B cell (primary cell): Measurements from ENCODE around the gene LRRN4. TPM values are rescaled to one million over a fixed set of nuclear protein-coding genes. Genes with fewer than 3 reads are reported as not detected.

ENCODE experiments used
- ATAC-seq: fragments of 200-7000 bp; cut with Tn5 transposase; one replicate; pipeline ENCODE4 v1.10.0; 2021; ENCODE audit warnings: low read depth, mild to moderate bottlenecking, moderate number of reproducible peaks, moderate library complexity
- CTCF ChIA-PET: fragments of 350-600 bp; sonication (Branson Sonifier 250); formaldehyde crosslinking; loops from one replicate; lab custom pipeline; 2021; ENCODE audit warnings: antibody characterized with exemption, inconsistent platforms; lab: Charles Lee
- POLR2A ChIA-PET: fragments of 350-600 bp; sonication (Branson Sonifier 250); formaldehyde crosslinking; loops from one replicate; lab custom pipeline; 2021; ENCODE audit warnings: antibody characterized with exemption; lab: Charles Lee
- DNase-seq: peaks from one replicate; pipeline ENCODE4 v3.0.0; 2013
- H2AFZ ChIP-seq: 2 replicates; pipeline ENCODE4 v1.6.1; 2012; ENCODE audit warnings: mild to moderate bottlenecking, low read depth, low read length; ENCODE audit not compliant: insufficient read depth, poor library complexity, severe bottlenecking
- H3K27ac ChIP-seq, 2 donors: 1 replicate in 1 of 2; 2 replicates in 1 of 2; pipeline ENCODE4 v1.5.1; 2012 to 2013; ENCODE audit warnings: low read length in 2 of 2, mild to moderate bottlenecking in 2 of 2, moderate library complexity in 1 of 2
- H3K27me3 ChIP-seq, 4 experiments: fragments of 200-600 bp in 1 of 4; sonication (generic) in 1 of 4; replicated peaks in 1 of 4; 1 replicate in 2 of 4; 2 replicates in 2 of 4; pipeline versions ENCODE4 v1.6.1 to v1.7.0; 2013 to 2016; ENCODE audit warnings: low read length in 3 of 4, mild to moderate bottlenecking in 2 of 4, mixed read lengths in 1 of 4, moderate library complexity in 1 of 4; ENCODE audit not compliant: insufficient read depth in 4 of 4, control insufficient read depth in 3 of 4; ENCODE audit errors: control extremely low read depth in 1 of 4
- H3K36me3 ChIP-seq, 2 experiments: replicated peaks in 1 of 2; 1 replicate in 1 of 2; 2 replicates in 1 of 2; pipeline versions ENCODE4 v1.6.1 to v1.7.1; 2013; ENCODE audit warnings: low read length in 1 of 2; ENCODE audit not compliant: insufficient read depth in 2 of 2, control insufficient read depth in 1 of 2; ENCODE audit errors: control extremely low read depth in 1 of 2, extremely low read depth in 1 of 2
- H3K4me1 ChIP-seq, 2 donors: fragments of 200-600 bp in 1 of 2; sonication (generic) in 1 of 2; 1 replicate in 1 of 2; 2 replicates in 1 of 2; pipeline versions ENCODE4 v1.5.1 to v1.6.1; 2013 to 2017; ENCODE audit warnings: low read length in 2 of 2; ENCODE audit not compliant: control insufficient read depth in 2 of 2, insufficient read depth in 2 of 2
- H3K4me2 ChIP-seq: replicated peaks from 2 replicates; pipeline ENCODE3; 2012; ENCODE audit warnings: mild to moderate bottlenecking, low read depth, low read length; ENCODE audit not compliant: poor library complexity, severe bottlenecking
- H3K4me3 ChIP-seq, 5 experiments: fragments of 200-600 bp in 1 of 5; sonication (generic) in 1 of 5; 1 replicate in 3 of 5; 2 replicates in 2 of 5; pipeline versions ENCODE4 v1.5.1 to v1.7.0; 2011 to 2016; ENCODE audit warnings: low read length in 4 of 5, mild to moderate bottlenecking in 4 of 5, low read depth in 2 of 5, control low read depth in 1 of 5, moderate library complexity in 1 of 5; ENCODE audit not compliant: insufficient read depth in 1 of 5; ENCODE audit errors: control extremely low read depth in 1 of 5, extremely low read depth in 1 of 5
- H3K79me2 ChIP-seq: fragments of 200-600 bp; sonication (generic); one replicate; pipeline ENCODE4 v1.6.0; 2016; ENCODE audit warnings: low read length; ENCODE audit not compliant: control insufficient read depth, insufficient read depth
- H3K9ac ChIP-seq: fragments of 200-600 bp; sonication (generic); 2 replicates; pipeline ENCODE4 v1.6.1; 2017; ENCODE audit warnings: mild to moderate bottlenecking, low read length, moderate library complexity
- H3K9me3 ChIP-seq, 3 donors: one replicate each; pipeline versions ENCODE4 v1.6.1 to v1.7.1; 2013; ENCODE audit warnings: low read length in 2 of 3; ENCODE audit not compliant: control insufficient read depth in 2 of 3, insufficient read depth in 1 of 3; ENCODE audit errors: control extremely low read depth in 1 of 3
- H4K20me1 ChIP-seq: 2 replicates; pipeline ENCODE4 v1.6.0; 2012; ENCODE audit warnings: mild to moderate bottlenecking, low read length; ENCODE audit not compliant: insufficient read depth, control insufficient read depth, poor library complexity, severe bottlenecking
- H3K27ac Mint-ChIP-seq: one replicate; pipeline ENCODE4 v1.8.0; 2021; ENCODE audit warnings: mixed read lengths
- H3K27me3 Mint-ChIP-seq: one replicate; pipeline ENCODE4 v1.8.0; 2021; ENCODE audit warnings: mixed read lengths
- H3K4me1 Mint-ChIP-seq: one replicate; pipeline ENCODE4 v1.8.0; 2021; ENCODE audit warnings: mixed read lengths
- H3K4me3 Mint-ChIP-seq: one replicate; pipeline ENCODE4 v1.8.0; 2021; ENCODE audit warnings: mixed read lengths
- H3K9me3 Mint-ChIP-seq: one replicate; pipeline ENCODE4 v1.8.0; 2022; ENCODE audit warnings: mixed read lengths; ENCODE audit not compliant: insufficient read depth
- EZH2 ChIP-seq: IDR thresholded peaks from 2 replicates; pipeline ENCODE4 v1.6.1; 2012; ENCODE audit warnings: borderline replicate concordance, low read depth, mild to moderate bottlenecking, moderate library complexity, low read length; ENCODE audit not compliant: insufficient read depth, poor library complexity, severe bottlenecking
- WGBS: methylation state at CpG from one replicate; pipeline ENCODE4 v1.1.5; 2013; ENCODE audit warnings: missing lambda C conversion rate; ENCODE audit not compliant: insufficient coverage; 5-methylcytosine and 5-hydroxymethylcytosine counted together
- intact Hi-C: fragments of 100-400 bp; cut with micrococcal nuclease; formaldehyde crosslinking; loops from one replicate; pipeline ENCODE4 v1.10.0; 2022
- polyA plus RNA-seq: library from polyadenylated mRNA; depleted of rRNA; stranded (reverse); fragments of >200 nt; gene quantifications from 2 replicates; pipeline ENCODE4 v1.2.3, GENCODE V29; 2012
- total RNA-seq, 2 donors: library from RNA; stranded (reverse); fragments of 120-200 nt in 1 of 2; gene quantifications; 1 replicate in 1 of 2; 2 replicates in 1 of 2; pipeline versions ENCODE4 v1.2.3 to v1.2.4, GENCODE V29; 2013 to 2022
- TF ChIP-seq, protein P1 (sequence below): fragments of 200-600 bp; IDR thresholded peaks from one replicate; pipeline ENCODE4 v1.8.0; 2022; ENCODE audit warnings: antibody characterized with exemption, mild to moderate bottlenecking

The LRRN4 gene
- total and polyA plus RNA-seq, 2 donors (not counting 1 experiment from before 2014, with no cell fraction given) = not detected

DNA sequence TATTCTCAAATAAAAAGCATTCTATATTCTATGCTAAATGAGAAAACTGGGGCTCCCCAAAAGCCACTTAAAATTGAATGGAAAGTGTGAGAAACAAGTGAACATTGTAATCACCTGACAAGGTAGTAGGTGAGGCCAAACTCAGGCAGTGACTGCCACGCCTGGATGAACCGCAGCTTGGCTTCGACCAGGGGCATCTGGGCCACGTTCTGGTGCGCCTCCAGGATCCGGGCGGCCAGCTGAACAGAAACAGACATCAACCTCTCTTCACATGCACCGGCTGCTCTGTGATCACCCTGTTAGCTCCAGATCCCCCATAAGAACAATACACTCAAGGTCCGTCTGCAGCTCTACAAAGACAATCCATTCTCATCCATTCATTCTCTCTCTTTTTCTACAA lies 30.1 kb upstream of the LRRN4 start:
- no peak overlapping the region for H3K4me3 Mint-ChIP-seq
- ChIA-PET CTCF (interaction anchor here (4.0 kb wide), 1 partner anchor 555 kb away, joined by 23 read pairs; no protein-coding TSS in a partner anchor), POLR2A (no interaction called here)
- no peak for TF ChIP-seq EZH2
- TF ChIP-seq, protein P1, sequence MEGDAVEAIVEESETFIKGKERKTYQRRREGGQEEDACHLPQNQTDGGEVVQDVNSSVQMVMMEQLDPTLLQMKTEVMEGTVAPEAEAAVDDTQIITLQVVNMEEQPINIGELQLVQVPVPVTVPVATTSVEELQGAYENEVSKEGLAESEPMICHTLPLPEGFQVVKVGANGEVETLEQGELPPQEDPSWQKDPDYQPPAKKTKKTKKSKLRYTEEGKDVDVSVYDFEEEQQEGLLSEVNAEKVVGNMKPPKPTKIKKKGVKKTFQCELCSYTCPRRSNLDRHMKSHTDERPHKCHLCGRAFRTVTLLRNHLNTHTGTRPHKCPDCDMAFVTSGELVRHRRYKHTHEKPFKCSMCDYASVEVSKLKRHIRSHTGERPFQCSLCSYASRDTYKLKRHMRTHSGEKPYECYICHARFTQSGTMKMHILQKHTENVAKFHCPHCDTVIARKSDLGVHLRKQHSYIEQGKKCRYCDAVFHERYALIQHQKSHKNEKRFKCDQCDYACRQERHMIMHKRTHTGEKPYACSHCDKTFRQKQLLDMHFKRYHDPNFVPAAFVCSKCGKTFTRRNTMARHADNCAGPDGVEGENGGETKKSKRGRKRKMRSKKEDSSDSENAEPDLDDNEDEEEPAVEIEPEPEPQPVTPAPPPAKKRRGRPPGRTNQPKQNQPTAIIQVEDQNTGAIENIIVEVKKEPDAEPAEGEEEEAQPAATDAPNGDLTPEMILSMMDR = no peak
- H3K27ac Mint-ChIP-seq = no peak overlapping the region
- intact Hi-C loops = no loop called here
- Histone ChIP-seq H3K27me3 (no peaks in the 10 kb centered on the region), H3K4me2 (no peak overlapping the region), H3K9me3 (no peaks in the 10 kb centered on the region), H3K4me3 (no peak overlapping the region), H3K36me3 (no peaks in the 10 kb centered on the region), H3K27ac (no peak overlapping the region), H3K79me2 (no peaks in the 10 kb centered on the region), H4K20me1 (no peaks in the 10 kb centered on the region), H3K4me1 (no peaks in the 10 kb centered on the region), H2AFZ (no peak overlapping the region), H3K9ac (no peak overlapping the region)
- H3K27me3 Mint-ChIP-seq = peaks cover 4% of the 10 kb centered on the region
- ATAC-seq (no peak), DNase-seq (no peak)
- WGBS = 95% methylated on average over 9 of the region's 9 CpGs
- H3K9me3 Mint-ChIP-seq = no peaks in the 10 kb centered on the region
- no peaks in the 10 kb centered on the region for H3K4me1 Mint-ChIP-seq

DNA sequence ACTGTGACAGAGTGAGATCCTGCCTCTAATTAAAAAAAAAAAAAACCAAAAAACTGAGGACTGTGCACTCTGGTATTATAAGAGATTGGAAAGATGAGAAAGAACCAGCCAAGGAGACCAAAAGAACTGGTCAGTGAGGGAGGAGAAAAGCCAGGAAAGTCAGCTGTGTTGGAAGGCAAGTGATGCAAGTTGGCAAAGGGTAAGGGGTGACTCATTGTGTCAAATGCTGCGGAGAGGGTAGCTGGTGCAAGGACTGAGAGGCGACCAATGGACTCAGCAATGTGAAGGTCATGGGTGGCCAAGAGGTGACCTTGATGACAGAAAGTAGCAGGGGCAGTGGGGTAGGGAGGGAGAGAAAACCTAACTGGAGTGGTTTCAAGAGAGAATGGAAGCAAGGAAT lies 27.4 kb upstream of the LRRN4 start:
- Mint-ChIP-seq H3K27ac (no peak overlapping the region), H3K27me3 (peaks cover 4% of the 10 kb centered on the region), H3K4me3 (no peak overlapping the region), H3K9me3 (no peaks in the 10 kb centered on the region), H3K4me1 (no peaks in the 10 kb centered on the region)
- ATAC-seq = no peak
- ChIA-PET CTCF (interaction anchor here (0.5 to 4.0 kb wide), 5 partner anchors 12 to 834 kb away, joined by 3 to 23 read pairs (median 3); no protein-coding TSS in a partner anchor), POLR2A (no interaction called here)
- Histone ChIP-seq H3K27ac (no peak overlapping the region), H3K9me3 (no peaks in the 10 kb centered on the region), H3K4me1 (no peaks in the 10 kb centered on the region), H3K36me3 (no peaks in the 10 kb centered on the region), H3K27me3 (peaks cover 0 to 3% (median 0%) of the 10 kb centered on the region in 4 experiments), H3K4me2 (no peak overlapping the region), H2AFZ (no peak overlapping the region), H3K79me2 (no peaks in the 10 kb centered on the region), H3K4me3 (no peak overlapping the region), H4K20me1 (no peaks in the 10 kb centered on the region), H3K9ac (no peak overlapping the region)
- TF ChIP-seq, protein P1 = no peak
- no peak for TF ChIP-seq EZH2
- DNase-seq = no peak
- 96% methylated on average over 2 of the region's 2 CpGs for WGBS
- intact Hi-C loops = no loop called here
